ENCODE data around the gene SPOCD1.

DNA sequence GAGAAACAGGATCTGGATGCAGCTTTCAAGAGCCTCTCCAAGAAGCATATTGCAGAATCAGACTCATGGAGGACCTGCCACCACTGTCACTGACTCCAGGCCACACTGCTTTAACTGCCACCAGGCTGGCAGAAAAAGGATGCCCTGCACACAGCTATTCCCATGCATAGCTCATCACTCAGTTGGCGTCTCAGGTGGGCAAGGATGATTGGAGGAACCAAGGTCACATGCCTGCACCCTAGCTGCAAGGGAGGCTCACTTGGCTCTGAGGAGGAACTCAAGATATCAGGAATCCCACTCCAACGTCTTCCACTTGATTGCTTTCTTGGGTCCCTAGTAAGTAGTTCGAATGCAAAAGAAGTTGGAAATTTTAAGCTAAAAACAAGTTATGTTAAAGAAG is 19.6 kb upstream of the SPOCD1 start:
- TF ChIP-seq, protein P1, sequence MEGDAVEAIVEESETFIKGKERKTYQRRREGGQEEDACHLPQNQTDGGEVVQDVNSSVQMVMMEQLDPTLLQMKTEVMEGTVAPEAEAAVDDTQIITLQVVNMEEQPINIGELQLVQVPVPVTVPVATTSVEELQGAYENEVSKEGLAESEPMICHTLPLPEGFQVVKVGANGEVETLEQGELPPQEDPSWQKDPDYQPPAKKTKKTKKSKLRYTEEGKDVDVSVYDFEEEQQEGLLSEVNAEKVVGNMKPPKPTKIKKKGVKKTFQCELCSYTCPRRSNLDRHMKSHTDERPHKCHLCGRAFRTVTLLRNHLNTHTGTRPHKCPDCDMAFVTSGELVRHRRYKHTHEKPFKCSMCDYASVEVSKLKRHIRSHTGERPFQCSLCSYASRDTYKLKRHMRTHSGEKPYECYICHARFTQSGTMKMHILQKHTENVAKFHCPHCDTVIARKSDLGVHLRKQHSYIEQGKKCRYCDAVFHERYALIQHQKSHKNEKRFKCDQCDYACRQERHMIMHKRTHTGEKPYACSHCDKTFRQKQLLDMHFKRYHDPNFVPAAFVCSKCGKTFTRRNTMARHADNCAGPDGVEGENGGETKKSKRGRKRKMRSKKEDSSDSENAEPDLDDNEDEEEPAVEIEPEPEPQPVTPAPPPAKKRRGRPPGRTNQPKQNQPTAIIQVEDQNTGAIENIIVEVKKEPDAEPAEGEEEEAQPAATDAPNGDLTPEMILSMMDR (IDR thresholded peaks at IDR 0.05): no peak
- TF ChIP-seq ZFX (IDR thresholded peaks at IDR 0.05; ENCODE audit: borderline replicate concordance): no peak
